MG63 (cell line): ENCODE measurements around the gene CELF4. TPM values are rescaled to one million over a fixed set of nuclear protein-coding genes. Genes with fewer than 3 reads are reported as not detected.

Experiments
- DNase-seq: peaks from one replicate; pipeline ENCODE4 v3.0.0-alpha.2; 2020
- H3K27me3 ChIP-seq: fragments of 250-450 bp; sonication (Bioruptor Pico); 2 replicates; pipeline ENCODE4 v1.5.1; 2020; ENCODE audit warnings: mild to moderate bottlenecking, moderate library complexity
- H3K36me3 ChIP-seq: fragments of 250-450 bp; sonication (Bioruptor Pico); 2 replicates; pipeline ENCODE4 v1.5.1; 2020; ENCODE audit warnings: mild to moderate bottlenecking, moderate library complexity
- H3K4me3 ChIP-seq: fragments of 250-450 bp; sonication (Bioruptor Pico); 2 replicates; pipeline ENCODE4 v1.5.1; 2020; ENCODE audit warnings: mild to moderate bottlenecking, moderate library complexity
- H3K9me3 ChIP-seq: fragments of 250-450 bp; sonication (Bioruptor Pico); 2 replicates; pipeline ENCODE4 v1.5.1; 2020; ENCODE audit warnings: mild to moderate bottlenecking, moderate library complexity
- total RNA-seq: library from RNA; depleted of rRNA; stranded (reverse); fragments of >200 nt; shearing (Covaris generic); gene quantifications from 2 replicates; pipeline ENCODE4 v1.2.3, GENCODE V29; 2014; ENCODE audit warnings: low replicate concordance

CELF4 gene
- total RNA-seq, 1 experiment from 2014 or later: not detected

GRCh38 chr18:37560003-37560402 is 5.6 kb downstream of the CELF4 start:
- Histone ChIP-seq H3K27me3 (peaks cover 17% of the 10 kb centered on the region), H3K36me3 (no peaks in the 10 kb centered on the region), H3K4me3 (no peak overlapping the region), H3K9me3 (no peaks in the 10 kb centered on the region)
- DNase-seq: no peak

GRCh38 chr18:37559194-37559593 is 6.4 kb downstream of the CELF4 start:
- Histone ChIP-seq H3K27me3 (peaks cover 9% of the 10 kb centered on the region), H3K36me3 (no peaks in the 10 kb centered on the region), H3K9me3 (no peaks in the 10 kb centered on the region), H3K4me3 (no peak overlapping the region)
- no peak for DNase-seq

- Histone ChIP-seq H3K27me3 (peaks cover 2% of the 10 kb centered on the region; the same call in 1 of the 2 replicates), H3K36me3 (no peaks in the 10 kb centered on the region), H3K4me3 (no peak overlapping the region), H3K9me3 (no peaks in the 10 kb centered on the region)
- DNase-seq: no peak
These were observed 11.2 kb downstream of the CELF4 start for GRCh38 chr18:37554399-37554787.

GRCh38 chr18:37553633-37554398 is 11.8 kb downstream of the CELF4 start:
- H3K9me3 ChIP-seq: no peaks in the 10 kb centered on the region
- H3K4me3 ChIP-seq: no peak overlapping the region
- DNase-seq: no peak
- H3K36me3 ChIP-seq: no peaks in the 10 kb centered on the region
- peaks cover 2% of the 10 kb centered on the region; the same call in 1 of the 2 replicates for H3K27me3 ChIP-seq

GRCh38 chr18:37552286-37552685 is 13.3 kb downstream of the CELF4 start:
- no peak for DNase-seq
- H3K4me3 ChIP-seq: no peak overlapping the region
- H3K9me3 ChIP-seq: no peaks in the 10 kb centered on the region
- H3K27me3 ChIP-seq: peaks cover 2% of the 10 kb centered on the region; the same call in 1 of the 2 replicates
- H3K36me3 ChIP-seq: no peaks in the 10 kb centered on the region

GRCh38 chr18:37551846-37552245 is 13.8 kb downstream of the CELF4 start:
- DNase-seq: no peak

GRCh38 chr18:37551249-37551648 is 14.3 kb downstream of the CELF4 start:
- H3K4me3 ChIP-seq: no peak overlapping the region
- no peaks in the 10 kb centered on the region for H3K36me3 ChIP-seq
- H3K27me3 ChIP-seq: 0 out of 2 replicates have a peak, but pooled peaks cover 2% of the 10 kb centered on the region
- H3K9me3 ChIP-seq: no peaks in the 10 kb centered on the region
- DNase-seq: no peak

More at GRCh38 chr18:37551846-37552245, 13.8 kb downstream of the CELF4 start:
- Histone ChIP-seq H3K9me3 (no peaks in the 10 kb centered on the region), H3K36me3 (no peaks in the 10 kb centered on the region), H3K4me3 (no peak overlapping the region), H3K27me3 (0 out of 2 replicates have a peak, but pooled peaks cover 2% of the 10 kb centered on the region)

- Histone ChIP-seq H3K36me3 (no peaks in the 10 kb centered on the region), H3K4me3 (no peak overlapping the region), H3K9me3 (no peaks in the 10 kb centered on the region), H3K27me3 (no peaks in the 10 kb centered on the region)
- DNase-seq: no peak
These were observed 15.3 kb downstream of the CELF4 start for GRCh38 chr18:37550118-37550875.

- no peaks in the 10 kb centered on the region for H3K36me3 ChIP-seq
- no peak overlapping the region for H3K4me3 ChIP-seq
- no peaks in the 10 kb centered on the region for H3K9me3 ChIP-seq
- DNase-seq: no peak
- no peaks in the 10 kb centered on the region for H3K27me3 ChIP-seq
These were observed 16.8 kb downstream of the CELF4 start for GRCh38 chr18:37548679-37549289.

GRCh38 chr18:37547196-37547827 is 18.3 kb downstream of the CELF4 start:
- Histone ChIP-seq H3K4me3 (no peak overlapping the region), H3K27me3 (no peaks in the 10 kb centered on the region), H3K9me3 (no peaks in the 10 kb centered on the region), H3K36me3 (no peaks in the 10 kb centered on the region)
- no peak for DNase-seq

- H3K4me3 ChIP-seq: no peak overlapping the region
- no peaks in the 10 kb centered on the region for H3K9me3 ChIP-seq
- H3K27me3 ChIP-seq: no peaks in the 10 kb centered on the region
- H3K36me3 ChIP-seq: no peaks in the 10 kb centered on the region
- no peak for DNase-seq
These were observed 18.9 kb downstream of the CELF4 start for GRCh38 chr18:37546651-37547050.

GRCh38 chr18:37546272-37546537 is 19.4 kb downstream of the CELF4 start:
- Histone ChIP-seq H3K9me3 (no peaks in the 10 kb centered on the region), H3K4me3 (no peak overlapping the region), H3K27me3 (no peaks in the 10 kb centered on the region), H3K36me3 (no peaks in the 10 kb centered on the region)
- no peak for DNase-seq

- H3K36me3 ChIP-seq: no peaks in the 10 kb centered on the region
- H3K4me3 ChIP-seq: no peak overlapping the region
- no peaks in the 10 kb centered on the region for H3K9me3 ChIP-seq
These were observed 19.9 kb downstream of the CELF4 start for GRCh38 chr18:37545461-37546271.

GRCh38 chr18:37544713-37545112 is 20.9 kb downstream of the CELF4 start:
- H3K4me3 ChIP-seq: no peak overlapping the region
- no peaks in the 10 kb centered on the region for H3K36me3 ChIP-seq
- no peaks in the 10 kb centered on the region for H3K9me3 ChIP-seq
- no peaks in the 10 kb centered on the region for H3K27me3 ChIP-seq
- DNase-seq: no peak

More at GRCh38 chr18:37545461-37546271, 19.9 kb downstream of the CELF4 start:
- DNase-seq: no peak
- H3K27me3 ChIP-seq: no peaks in the 10 kb centered on the region

- no peak overlapping the region for H3K4me3 ChIP-seq
- no peaks in the 10 kb centered on the region for H3K36me3 ChIP-seq
- DNase-seq: no peak
These were observed 21.4 kb downstream of the CELF4 start for GRCh38 chr18:37544217-37544616.

GRCh38 chr18:37543321-37543720 is 22.3 kb downstream of the CELF4 start:
- DNase-seq: no peak
- Histone ChIP-seq H3K36me3 (no peaks in the 10 kb centered on the region), H3K4me3 (no peak overlapping the region), H3K9me3 (no peaks in the 10 kb centered on the region), H3K27me3 (peaks cover 4% of the 10 kb centered on the region)

More at GRCh38 chr18:37544217-37544616, 21.4 kb downstream of the CELF4 start:
- Histone ChIP-seq H3K9me3 (no peaks in the 10 kb centered on the region), H3K27me3 (no peaks in the 10 kb centered on the region)
